ENCODE data around the gene SLC22A7. TPM values are rescaled to one million over a fixed set of nuclear protein-coding genes. Genes with fewer than 3 reads are reported as not detected.

The SLC22A7 gene
- polyA plus RNA-seq, 1 donor (not counting 4 experiments of a cell fraction or from before 2014, with no cell fraction given): not detected

DNA sequence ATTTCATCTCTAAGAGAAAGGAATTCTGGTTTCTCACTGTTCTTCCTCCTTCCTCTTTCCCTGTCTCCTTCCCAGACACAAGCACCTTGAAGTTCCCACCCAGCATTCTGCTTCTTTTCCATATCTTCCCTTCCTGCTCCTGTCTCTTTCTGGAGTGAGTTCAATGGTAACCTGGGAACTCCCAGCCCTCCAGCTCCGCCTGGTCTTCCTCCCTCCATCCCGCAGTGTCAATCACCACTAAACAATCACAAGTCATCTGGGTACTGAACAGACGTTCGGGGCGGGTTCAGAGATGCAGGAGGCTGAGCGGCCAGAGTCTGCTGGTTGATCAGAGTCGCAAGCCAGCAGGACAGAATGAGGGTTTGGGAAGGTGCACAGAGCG is 47.1 kb upstream of the SLC22A7 start:
- H3K9ac ChIP-seq (ENCODE audit: control insufficient read depth, extremely low read depth, insufficient read depth, low read length): no peak overlapping the region
- no peaks in the 10 kb centered on the region for H3K9me3 ChIP-seq (ENCODE audit: control insufficient read depth, low read depth, low read length)
- H3K36me3 ChIP-seq (ENCODE audit: control insufficient read depth in 2 of 2, extremely low read depth in 1 of 2, insufficient read depth in 2 of 2, low read length in 2 of 2): no peaks in the 10 kb centered on the region
- H3K27ac ChIP-seq (ENCODE audit: control insufficient read depth, insufficient read depth, low read length): no peak overlapping the region
- FAIRE-seq (no peak), DNase-seq (ENCODE audit: low read depth, low spot score) (no peak)
- dilution Hi-C loops (cut with MboI; ENCODE audit: extremely low pct_ligation_motif_present, low sequenced_read_pairs): no loop called here
- TF ChIP-seq, protein P1, sequence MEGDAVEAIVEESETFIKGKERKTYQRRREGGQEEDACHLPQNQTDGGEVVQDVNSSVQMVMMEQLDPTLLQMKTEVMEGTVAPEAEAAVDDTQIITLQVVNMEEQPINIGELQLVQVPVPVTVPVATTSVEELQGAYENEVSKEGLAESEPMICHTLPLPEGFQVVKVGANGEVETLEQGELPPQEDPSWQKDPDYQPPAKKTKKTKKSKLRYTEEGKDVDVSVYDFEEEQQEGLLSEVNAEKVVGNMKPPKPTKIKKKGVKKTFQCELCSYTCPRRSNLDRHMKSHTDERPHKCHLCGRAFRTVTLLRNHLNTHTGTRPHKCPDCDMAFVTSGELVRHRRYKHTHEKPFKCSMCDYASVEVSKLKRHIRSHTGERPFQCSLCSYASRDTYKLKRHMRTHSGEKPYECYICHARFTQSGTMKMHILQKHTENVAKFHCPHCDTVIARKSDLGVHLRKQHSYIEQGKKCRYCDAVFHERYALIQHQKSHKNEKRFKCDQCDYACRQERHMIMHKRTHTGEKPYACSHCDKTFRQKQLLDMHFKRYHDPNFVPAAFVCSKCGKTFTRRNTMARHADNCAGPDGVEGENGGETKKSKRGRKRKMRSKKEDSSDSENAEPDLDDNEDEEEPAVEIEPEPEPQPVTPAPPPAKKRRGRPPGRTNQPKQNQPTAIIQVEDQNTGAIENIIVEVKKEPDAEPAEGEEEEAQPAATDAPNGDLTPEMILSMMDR (optimal IDR thresholded peaks at IDR 0.05 in 1 of 3, IDR thresholded peaks at IDR 0.05 in 1 of 3, conservative IDR thresholded peaks at IDR 0.05 in 1 of 3; ENCODE audit: extremely low read depth in 1 of 3, insufficient read depth in 2 of 3, low read length in 3 of 3): no peak
- TF ChIP-seq EZH2 (IDR thresholded peaks at IDR 0.05; ENCODE audit: low read length): no peak
- H3K79me2 ChIP-seq (ENCODE audit: control insufficient read depth, insufficient read depth, low read length): no peaks in the 10 kb centered on the region
- no peak overlapping the region for H3K4me2 ChIP-seq (ENCODE audit: control insufficient read depth, extremely low read depth, insufficient read depth, low read depth, low read length)
- no peaks in the 10 kb centered on the region for H3K9me1 ChIP-seq (ENCODE audit: control insufficient read depth, extremely low read depth, insufficient read depth, low read length)
- no peaks in the 10 kb centered on the region for H3K4me1 ChIP-seq (ENCODE audit: control insufficient read depth, extremely low read depth, insufficient read depth, low read length)
- H4K20me1 ChIP-seq (ENCODE audit: control insufficient read depth, extremely low read depth, insufficient read depth, low read length): no peaks in the 10 kb centered on the region
- H2AFZ ChIP-seq (ENCODE audit: control insufficient read depth, low read length): no peak overlapping the region
- H3K27me3 ChIP-seq (ENCODE audit: control insufficient read depth, extremely low read depth, insufficient read depth, low read length): peaks cover 53% of the 10 kb centered on the region
- no peak overlapping the region for H3K4me3 ChIP-seq (ENCODE audit: control insufficient read depth in 2 of 3, extremely low read depth in 1 of 3, insufficient read depth in 2 of 3, low read depth in 1 of 3, low read length in 3 of 3)

DNA sequence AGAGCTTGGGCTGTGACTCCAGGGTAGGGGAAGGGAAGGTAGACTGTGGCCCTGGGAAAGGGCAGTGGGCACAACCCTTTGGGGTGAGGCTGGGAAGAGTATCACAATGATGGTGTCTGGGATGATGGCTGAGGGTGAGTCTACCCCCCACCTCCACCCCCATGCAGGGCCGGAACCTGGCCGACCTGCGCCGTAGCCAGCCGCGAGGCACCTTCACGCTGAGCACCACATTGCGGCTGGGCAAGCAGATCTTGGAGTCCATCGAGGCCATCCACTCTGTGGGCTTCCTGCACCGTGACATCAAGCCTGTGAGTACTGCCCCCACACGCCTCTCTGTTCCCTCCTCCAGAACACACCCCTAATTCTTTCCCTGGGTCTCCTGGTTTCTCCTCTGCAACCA is 44.7 kb upstream of the SLC22A7 start:
- Histone ChIP-seq H3K79me2 (ENCODE audit: control insufficient read depth, insufficient read depth, low read length) (no peaks in the 10 kb centered on the region), H2AFZ (ENCODE audit: control insufficient read depth, low read length) (no peak overlapping the region), H3K27me3 (ENCODE audit: control insufficient read depth, extremely low read depth, insufficient read depth, low read length) (peaks cover 29% of the 10 kb centered on the region), H3K4me1 (ENCODE audit: control insufficient read depth, extremely low read depth, insufficient read depth, low read length) (no peaks in the 10 kb centered on the region), H3K27ac (ENCODE audit: control insufficient read depth, insufficient read depth, low read length) (no peak overlapping the region), H4K20me1 (ENCODE audit: control insufficient read depth, extremely low read depth, insufficient read depth, low read length) (no peaks in the 10 kb centered on the region), H3K9ac (ENCODE audit: control insufficient read depth, extremely low read depth, insufficient read depth, low read length) (no peak overlapping the region), H3K36me3 (ENCODE audit: control insufficient read depth in 2 of 2, extremely low read depth in 1 of 2, insufficient read depth in 2 of 2, low read length in 2 of 2) (no peaks in the 10 kb centered on the region), H3K4me2 (ENCODE audit: control insufficient read depth, extremely low read depth, insufficient read depth, low read depth, low read length) (no peak overlapping the region), H3K4me3 (ENCODE audit: control insufficient read depth in 2 of 3, extremely low read depth in 1 of 3, insufficient read depth in 2 of 3, low read depth in 1 of 3, low read length in 3 of 3) (no peak overlapping the region), H3K9me3 (ENCODE audit: control insufficient read depth, low read depth, low read length) (no peaks in the 10 kb centered on the region), H3K9me1 (ENCODE audit: control insufficient read depth, extremely low read depth, insufficient read depth, low read length) (no peaks in the 10 kb centered on the region)
- DNase-seq (ENCODE audit: low read depth, low spot score) (no peak), FAIRE-seq (no peak)
- TF ChIP-seq, protein P1 (optimal IDR thresholded peaks at IDR 0.05 in 1 of 3, IDR thresholded peaks at IDR 0.05 in 1 of 3, conservative IDR thresholded peaks at IDR 0.05 in 1 of 3; ENCODE audit: extremely low read depth in 1 of 3, insufficient read depth in 2 of 3, low read length in 3 of 3): no peak
- no peak for TF ChIP-seq EZH2 (IDR thresholded peaks at IDR 0.05; ENCODE audit: low read length)
- dilution Hi-C loops (cut with MboI; ENCODE audit: extremely low pct_ligation_motif_present, low sequenced_read_pairs): no loop called here
